Activated CD4-positive, alpha-beta T cell treated with anti-CD3 and anti-CD28 coated beads, Interleukin-2, amount 50 U/mL, for 4 hours (primary cell): ENCODE measurements around the gene IL37.

Experiments
- DNase-seq, 2 experiments: peaks; one replicate each; pipeline ENCODE4 v3.0.0-alpha.2; 2020

IL37 gene, protein sequence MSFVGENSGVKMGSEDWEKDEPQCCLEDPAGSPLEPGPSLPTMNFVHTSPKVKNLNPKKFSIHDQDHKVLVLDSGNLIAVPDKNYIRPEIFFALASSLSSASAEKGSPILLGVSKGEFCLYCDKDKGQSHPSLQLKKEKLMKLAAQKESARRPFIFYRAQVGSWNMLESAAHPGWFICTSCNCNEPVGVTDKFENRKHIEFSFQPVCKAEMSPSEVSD

DNA sequence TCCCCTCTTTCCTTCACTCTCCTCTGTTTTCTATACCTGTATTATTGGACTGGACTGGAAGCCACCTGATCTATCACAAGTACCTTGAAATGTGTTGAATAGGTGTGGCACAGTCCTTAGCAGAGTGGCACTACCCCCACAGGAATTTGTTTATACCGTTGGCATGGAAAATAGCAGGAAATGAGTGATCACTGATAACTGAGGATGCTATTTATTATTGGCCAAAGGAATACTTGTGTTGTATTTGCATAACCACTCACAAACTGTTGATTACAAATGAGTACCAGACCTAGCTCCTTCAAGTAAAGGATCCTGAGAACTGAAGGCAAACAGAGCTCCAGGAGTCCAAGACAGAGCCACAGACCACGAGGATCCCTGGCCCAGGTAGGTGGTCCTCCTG is at the start of gene IL37:
IL37 (plus strand) TSS at position 301 of the 400 bp plus-strand sequence. CDS start 1,848 bp downstream, outside the sequence.
- no peak for DNase-seq

DNA sequence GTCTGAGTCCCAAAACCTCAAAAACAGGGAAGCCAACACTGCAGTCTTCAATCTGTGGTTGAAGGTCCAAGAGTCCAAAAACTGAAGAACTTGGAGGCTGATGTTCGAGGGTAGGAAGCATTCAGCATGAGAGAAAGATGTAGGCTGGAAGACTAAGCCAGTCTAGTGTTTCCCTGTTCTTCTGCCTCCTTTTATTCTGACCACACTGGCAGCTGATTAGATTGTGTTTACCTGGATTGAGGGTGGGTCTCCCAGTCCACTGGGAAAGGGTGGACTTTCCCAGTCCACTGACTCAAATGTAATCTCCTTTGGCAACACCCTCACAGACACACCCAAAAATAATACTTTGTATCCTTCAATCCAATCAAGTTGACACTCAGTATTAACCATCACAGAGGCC is 46.9 kb upstream of the IL37 start:
- no peak for DNase-seq

GRCh38 chr2:112866128-112866835 is 44.7 kb upstream of the IL37 start:
- no peak for DNase-seq

DNA sequence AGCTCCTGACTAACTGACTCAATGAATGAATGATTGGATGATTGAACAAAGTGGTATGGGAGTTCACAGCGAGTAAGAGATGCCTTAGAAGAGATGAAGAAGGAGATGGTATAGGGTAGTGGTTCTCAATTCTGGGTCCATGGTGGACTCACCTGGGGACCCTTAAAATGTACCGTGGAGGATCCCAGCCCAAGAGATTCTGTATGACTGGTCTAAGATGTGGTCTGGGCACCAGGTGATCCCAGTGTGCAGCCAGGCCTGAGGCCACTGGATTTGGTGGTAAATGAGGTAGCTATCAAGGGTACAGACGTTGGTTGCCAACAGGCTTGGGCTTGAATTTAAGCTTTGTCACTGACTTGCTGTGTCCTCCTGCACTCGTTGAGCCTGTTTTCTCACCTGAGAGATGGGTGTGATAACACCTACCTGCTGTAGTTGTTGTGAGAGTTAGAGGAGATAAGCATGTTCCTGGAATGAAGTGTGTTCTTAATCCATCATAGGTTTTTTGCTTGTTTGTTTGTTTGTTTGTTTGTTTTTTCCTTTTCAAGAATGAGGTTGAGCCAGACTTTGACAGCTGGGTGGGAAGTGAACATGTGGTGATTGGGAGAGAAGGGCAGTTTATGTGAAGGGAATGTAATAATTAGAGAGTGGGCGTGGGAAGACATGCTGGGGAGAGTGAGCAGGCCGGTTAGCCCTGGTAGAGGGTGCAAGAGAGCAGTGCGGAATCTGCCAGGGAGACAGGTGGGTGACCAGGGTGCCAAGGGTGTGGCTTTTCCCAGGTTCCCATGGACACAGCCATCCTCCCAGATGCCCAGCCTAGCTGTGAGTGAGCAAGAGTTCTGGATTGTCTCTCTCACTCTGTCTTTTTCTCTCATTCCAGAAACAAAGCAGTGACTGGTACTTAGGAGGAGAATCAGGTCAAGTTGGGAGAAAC is 43.0 kb upstream of the IL37 start:
- no peak for DNase-seq

DNA sequence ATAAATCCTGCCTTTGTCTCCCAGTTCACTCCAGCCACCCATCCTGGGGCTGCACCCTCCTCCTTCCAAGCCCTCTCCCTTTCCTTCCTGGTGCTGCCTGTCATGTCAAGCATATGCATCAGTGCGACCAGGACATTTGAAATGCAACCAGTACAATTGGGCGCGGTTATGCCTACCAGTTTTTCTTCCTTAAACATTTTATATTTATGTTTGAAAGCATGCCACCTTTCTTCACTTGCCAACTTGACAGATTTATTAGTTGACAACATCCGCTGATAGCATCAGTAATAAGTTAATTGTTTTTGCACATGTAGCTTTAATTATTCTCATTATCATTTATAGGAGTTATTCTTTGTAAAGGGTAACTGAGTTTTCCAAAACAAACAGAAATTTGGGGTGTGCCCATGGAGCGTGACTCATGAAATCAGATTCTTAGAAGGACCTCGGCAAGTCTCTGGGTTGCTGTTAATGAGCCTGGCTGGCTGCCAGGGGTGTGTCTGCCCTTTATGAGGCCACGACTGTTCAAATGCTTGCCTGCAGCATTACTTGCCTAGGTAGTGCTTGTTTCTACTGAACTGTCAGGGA is 41.6 kb upstream of the IL37 start:
- DNase-seq: peak; percentile 19 to 23

- DNase-seq: no peak
Measured at GRCh38 chr2:112870841-112871835, 39.8 kb upstream of the IL37 start.

GRCh38 chr2:112876257-112876970 is 34.6 kb upstream of the IL37 start:
- DNase-seq: no peak

DNA sequence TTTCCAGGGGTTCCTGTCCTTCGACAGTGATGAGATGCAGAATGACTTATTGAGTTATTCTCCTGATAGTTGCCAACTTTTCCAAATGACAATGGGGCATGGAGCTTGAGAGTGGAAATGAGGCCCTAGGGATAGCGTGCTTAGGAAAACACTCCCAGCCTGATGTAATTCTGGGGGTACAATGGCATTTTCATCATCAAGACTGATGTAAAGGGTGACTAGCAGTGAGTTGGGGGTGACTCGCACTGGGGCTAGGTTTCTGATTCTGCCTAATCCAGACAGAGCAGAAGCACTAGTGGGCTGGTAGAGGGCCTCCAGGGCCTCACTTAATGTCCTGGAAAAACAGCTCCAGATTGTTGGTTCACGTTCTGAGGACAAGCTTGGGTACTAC is 34.0 kb upstream of the IL37 start:
- no peak for DNase-seq

DNA sequence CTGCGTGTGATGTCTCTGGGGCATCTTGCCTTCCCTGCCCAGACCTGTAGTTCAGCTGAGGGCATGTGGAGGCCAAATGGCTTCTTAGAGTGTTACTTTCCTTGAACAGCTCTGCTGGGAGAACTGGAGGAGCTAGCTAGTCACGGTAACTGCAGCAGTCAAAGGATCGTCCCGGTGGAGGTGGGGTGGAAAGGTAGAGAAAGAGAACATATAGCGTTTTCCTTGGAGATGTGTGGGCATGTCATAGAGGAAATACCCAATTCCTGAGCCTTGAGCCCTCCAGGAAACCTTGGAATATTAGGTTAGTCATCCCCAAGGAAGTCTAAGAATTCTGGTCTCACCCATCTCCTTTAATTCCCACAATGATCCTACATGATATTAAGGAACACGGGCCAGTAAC is 33.5 kb upstream of the IL37 start:
- DNase-seq: no peak

DNA sequence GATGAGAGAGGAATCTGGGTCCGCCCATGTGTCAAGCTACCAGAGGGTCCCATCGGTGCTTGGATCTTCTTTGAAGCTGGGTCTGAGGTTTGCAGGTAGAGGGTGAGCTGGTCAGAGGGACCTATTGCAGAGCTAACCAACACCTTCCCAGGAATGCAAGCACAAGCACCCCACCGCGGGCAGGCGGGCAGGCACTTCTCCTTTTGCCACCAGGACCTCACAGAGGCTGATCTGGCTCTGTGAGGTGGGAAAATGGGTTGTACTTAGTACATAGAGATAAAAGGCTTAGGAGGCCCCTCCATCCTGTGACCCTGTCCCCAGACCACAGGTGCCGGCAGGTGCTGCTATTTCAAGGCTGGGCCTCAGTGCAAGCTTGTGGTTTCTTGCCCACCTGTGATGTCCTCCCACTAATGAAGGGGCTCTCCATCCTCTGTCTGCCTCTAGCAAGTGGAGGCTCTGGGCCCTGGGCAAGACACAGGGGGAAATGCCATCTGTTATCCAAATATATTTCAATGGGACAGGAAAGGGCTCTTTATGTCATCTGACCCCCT is 31.4 kb upstream of the IL37 start:
- no peak for DNase-seq

GRCh38 chr2:112880091-112880531 is 30.9 kb upstream of the IL37 start:
- DNase-seq: no peak

DNA sequence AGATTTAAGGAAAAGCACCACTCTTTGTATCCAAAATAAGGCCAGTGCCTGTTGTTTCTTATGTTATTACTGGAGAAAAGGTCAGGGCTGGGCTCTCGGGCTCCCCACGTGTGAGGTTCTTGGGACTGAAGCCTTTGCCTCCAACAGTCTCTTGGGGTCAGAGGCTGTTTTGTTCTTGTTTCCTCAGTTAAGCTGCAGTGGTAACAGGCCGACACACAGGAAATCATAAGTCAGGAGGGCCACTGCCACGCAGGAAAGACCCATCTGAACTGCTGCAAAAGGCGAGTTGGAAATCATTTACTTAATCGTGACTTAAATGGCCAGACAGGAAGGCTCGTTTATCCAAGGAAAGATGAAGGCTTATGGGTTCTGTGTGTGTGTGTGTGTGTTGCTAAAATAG is 30.3 kb upstream of the IL37 start:
- DNase-seq: no peak

- peak in 1 of 2 experiments; percentile 4 for DNase-seq
Measured at GRCh38 chr2:112881217-112881985, 29.6 kb upstream of the IL37 start.

DNA sequence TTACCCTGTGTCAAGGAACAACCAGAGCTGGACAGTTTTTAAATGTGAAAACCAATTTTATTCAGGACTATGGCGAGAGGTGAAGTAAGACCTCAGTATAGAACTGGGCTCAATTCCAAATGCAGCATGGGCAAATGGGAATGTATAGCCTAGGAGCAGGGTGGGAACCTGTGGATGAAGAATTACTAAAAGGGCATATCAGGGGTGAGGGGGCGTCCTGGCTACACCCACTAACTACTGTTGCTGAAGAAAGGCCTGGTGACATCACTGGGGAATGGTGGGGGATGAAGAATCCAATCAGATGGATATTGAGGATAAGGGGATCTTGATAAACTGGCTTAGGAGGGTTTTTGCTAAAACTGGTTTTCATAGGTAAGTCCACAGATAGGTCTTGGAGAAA is 27.3 kb upstream of the IL37 start:
- no peak for DNase-seq

DNA sequence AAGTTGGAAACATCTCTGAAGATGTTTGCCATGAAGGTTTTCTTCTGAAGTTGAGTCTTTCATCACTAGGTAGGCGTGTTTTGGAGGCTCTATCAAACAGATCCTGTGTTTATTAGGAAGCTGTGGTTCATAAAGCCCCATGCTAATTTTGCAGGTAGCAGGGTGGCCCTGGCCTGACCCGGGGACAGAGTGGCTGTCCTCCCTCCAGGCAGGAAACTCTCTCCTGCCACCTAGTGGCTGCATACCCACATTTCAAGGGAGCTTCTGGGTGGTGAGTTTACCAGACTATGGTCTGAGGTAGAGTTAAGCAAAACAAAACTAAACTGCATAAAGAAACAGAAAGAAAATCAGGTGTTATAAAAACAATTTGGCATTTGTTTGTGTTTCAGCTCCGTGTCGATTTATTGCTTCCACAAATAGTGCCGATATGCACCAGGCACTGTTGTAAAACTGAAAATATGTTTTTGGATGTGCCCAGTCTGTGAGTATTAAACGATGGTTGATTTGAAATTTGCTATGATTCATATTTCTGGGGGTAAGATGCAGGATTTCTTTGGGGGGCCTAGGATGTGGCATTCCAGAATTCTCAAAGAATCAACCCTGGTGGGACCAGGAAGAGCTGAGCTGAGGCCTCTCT is 26.0 kb upstream of the IL37 start:
- peak; percentile 63 to 64 for DNase-seq

DNA sequence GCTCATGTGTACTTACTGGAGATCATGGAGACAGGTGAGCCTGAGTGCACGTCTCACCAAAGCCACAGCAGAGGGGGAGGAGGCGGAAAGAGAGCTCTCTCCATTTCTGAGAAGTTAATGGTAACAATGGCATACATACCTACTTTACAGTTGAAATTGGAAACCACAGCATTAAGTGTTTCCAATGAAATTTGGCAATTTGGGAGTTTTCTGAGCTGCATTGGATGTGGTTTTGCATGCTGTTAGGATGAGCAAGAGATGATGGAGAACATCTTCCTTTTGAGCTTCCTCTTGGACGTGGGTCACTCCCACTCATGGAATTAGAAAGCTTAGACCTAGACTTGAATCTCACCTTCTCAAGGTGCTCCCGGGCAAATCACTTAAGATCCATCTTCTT is 25.5 kb upstream of the IL37 start:
- DNase-seq: no peak

- DNase-seq: no peak
Measured at GRCh38 chr2:112886291-112886690, 24.7 kb upstream of the IL37 start.

GRCh38 chr2:112887964-112888749 is 22.8 kb upstream of the IL37 start:
- no peak for DNase-seq

GRCh38 chr2:112889976-112890375 is 21.0 kb upstream of the IL37 start:
- no peak for DNase-seq
